ENCODE measurements around the gene PARD6G. TPM values are rescaled to one million over a fixed set of nuclear protein-coding genes. Genes with fewer than 3 reads are reported as not detected.

The PARD6G gene
- total and polyA plus RNA-seq, 2 experiments from 2014 or later, result 8.2 to 11.8 TPM

DNA sequence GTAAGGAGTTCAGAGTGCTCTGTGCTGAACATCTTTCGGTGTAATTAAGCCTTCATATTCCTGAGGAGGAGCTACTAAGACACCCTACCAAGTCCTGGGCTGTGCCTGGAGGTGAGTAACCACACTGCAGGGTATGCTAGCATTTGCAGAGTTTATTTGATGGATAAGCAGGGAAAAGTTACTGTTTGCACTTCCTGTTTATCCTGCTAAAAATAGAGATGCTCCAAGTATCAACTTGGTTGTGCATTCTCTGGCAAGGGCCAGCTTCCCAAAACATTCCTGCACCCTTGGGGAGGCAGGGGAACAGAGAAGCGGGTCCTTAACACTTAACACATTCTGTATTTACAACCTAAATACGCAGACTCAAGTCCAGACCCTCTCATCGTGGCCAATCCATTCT is 49.8 kb downstream of the PARD6G start:
- Histone ChIP-seq H3K4me1 (ENCODE audit: insufficient read depth) (peaks cover 22% of the 10 kb centered on the region), H3K27ac (peak overlapping the region; percentile 60), H3K27me3 (no peaks in the 10 kb centered on the region), H3K79me2 (no peaks in the 10 kb centered on the region), H3K9me2 (replicated peaks; ENCODE audit: insufficient read depth) (no peaks in the 10 kb centered on the region), H2AFZ (no peak overlapping the region), H3K36me3 (replicated peaks; ENCODE audit: insufficient read depth, low read depth) (no peaks in the 10 kb centered on the region), H3K4me2 (peak overlapping the region; percentile 46), H4K20me1 (ENCODE audit: insufficient read depth, poor library complexity, severe bottlenecking) (peaks cover 2% of the 10 kb centered on the region), H3K9me3 (ENCODE audit: low read depth) (no peaks in the 10 kb centered on the region), H3K4me3 (no peak overlapping the region)
- TF ChIP-seq EZH2 (IDR thresholded peaks at IDR 0.05; ENCODE audit: borderline replicate concordance) (no peak), EZH2phosphoT487 (IDR thresholded peaks at IDR 0.05; ENCODE audit: low read depth, severe bottlenecking, unreplicated experiment) (no peak)
- DNase-seq (ENCODE audit: low spot score), result no peak
- WGBS (ENCODE audit: low lambda C conversion rate, missing lambda C conversion rate), result 66% methylated on average over 4 of the region's 4 CpGs

DNA sequence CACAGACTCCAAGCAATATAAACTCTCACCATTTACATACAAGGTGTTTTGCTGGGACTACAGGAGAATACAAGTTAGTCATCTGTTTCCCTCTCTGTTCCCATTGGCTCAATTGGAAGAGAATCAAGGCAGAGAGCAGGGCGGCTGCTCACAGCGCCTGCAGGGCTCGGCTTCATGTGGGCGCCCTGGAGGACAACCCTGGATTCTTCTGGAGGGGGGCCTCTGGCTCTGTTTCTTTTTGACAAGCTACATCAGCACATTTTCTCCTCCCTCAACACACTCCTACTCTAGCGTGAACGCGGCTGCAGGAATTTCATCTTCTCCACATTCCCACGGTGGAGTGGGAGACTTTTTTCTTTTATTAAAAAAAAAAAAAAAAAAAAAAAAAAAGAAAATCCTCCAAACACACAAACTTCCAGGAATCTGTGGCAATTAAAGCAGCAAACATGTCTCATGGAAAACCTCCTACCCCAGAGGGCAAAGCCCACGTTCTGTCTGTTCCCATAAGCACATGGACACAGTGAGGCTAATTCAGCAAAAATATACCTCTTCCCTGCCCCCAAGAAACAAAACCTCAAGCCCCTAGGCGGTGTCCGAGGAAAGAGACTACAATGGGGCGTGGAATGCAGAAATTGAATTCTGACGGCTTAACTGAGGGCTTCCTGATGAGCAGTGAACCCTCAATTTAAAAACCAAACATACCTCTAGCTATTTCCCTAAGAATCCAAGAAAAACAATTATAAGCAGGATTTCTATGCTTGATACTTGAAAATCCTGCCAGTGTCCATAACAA is 50.6 kb downstream of the PARD6G start:
- Histone ChIP-seq H2AFZ (no peak overlapping the region), H3K4me3 (no peak overlapping the region), H3K36me3 (replicated peaks; ENCODE audit: insufficient read depth, low read depth) (no peaks in the 10 kb centered on the region), H3K4me2 (peak overlapping the region; percentile 46), H3K9me3 (ENCODE audit: low read depth) (no peaks in the 10 kb centered on the region), H3K27me3 (no peaks in the 10 kb centered on the region), H3K9me2 (replicated peaks; ENCODE audit: insufficient read depth) (no peaks in the 10 kb centered on the region), H3K79me2 (no peaks in the 10 kb centered on the region), H3K4me1 (ENCODE audit: insufficient read depth) (peaks cover 22% of the 10 kb centered on the region), H4K20me1 (ENCODE audit: insufficient read depth, poor library complexity, severe bottlenecking) (peaks cover 2% of the 10 kb centered on the region), H3K27ac (peak overlapping the region; percentile 60)
- WGBS (ENCODE audit: low lambda C conversion rate, missing lambda C conversion rate), result 49% methylated on average over 13 of the region's 13 CpGs
- TF ChIP-seq, protein P1, sequence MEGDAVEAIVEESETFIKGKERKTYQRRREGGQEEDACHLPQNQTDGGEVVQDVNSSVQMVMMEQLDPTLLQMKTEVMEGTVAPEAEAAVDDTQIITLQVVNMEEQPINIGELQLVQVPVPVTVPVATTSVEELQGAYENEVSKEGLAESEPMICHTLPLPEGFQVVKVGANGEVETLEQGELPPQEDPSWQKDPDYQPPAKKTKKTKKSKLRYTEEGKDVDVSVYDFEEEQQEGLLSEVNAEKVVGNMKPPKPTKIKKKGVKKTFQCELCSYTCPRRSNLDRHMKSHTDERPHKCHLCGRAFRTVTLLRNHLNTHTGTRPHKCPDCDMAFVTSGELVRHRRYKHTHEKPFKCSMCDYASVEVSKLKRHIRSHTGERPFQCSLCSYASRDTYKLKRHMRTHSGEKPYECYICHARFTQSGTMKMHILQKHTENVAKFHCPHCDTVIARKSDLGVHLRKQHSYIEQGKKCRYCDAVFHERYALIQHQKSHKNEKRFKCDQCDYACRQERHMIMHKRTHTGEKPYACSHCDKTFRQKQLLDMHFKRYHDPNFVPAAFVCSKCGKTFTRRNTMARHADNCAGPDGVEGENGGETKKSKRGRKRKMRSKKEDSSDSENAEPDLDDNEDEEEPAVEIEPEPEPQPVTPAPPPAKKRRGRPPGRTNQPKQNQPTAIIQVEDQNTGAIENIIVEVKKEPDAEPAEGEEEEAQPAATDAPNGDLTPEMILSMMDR (IDR thresholded peaks at IDR 0.05; ENCODE audit: poor library complexity), result no peak
- TF ChIP-seq EZH2phosphoT487 (IDR thresholded peaks at IDR 0.05; ENCODE audit: low read depth, severe bottlenecking, unreplicated experiment) (no peak), EZH2 (IDR thresholded peaks at IDR 0.05; ENCODE audit: borderline replicate concordance) (no peak)
- peak; percentile 58 for DNase-seq (ENCODE audit: low spot score)

DNA sequence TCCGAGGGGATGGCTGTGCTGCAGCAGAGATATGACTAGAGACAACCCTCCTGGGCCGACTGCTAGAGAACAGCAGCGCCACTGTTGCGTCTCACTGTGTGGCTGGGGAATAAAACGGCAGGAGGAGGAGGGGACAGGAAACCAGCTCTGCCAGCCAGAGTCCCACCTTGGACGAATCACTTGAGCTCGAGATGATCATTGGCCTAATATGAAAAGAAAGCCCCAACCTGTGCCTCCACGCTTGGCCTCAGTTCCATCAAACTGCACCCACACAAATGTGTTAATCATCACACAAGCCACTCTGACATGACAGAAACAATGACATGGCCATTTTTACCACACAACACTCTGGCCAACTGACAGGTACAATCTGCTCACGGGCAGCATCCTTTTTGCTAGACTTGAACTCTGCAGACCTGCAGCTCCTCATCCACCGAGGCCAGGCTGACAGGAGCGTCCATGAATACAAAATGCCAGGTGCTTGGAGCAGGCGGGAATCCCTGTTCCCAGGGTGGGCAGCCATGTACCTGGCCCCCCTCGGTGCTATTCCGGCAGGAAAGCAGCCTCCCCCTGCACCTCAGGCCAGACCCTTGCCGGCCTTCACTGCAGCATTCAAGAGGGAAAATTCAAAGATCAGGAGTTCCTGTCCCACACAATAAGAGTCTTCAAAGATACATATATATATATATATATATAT is 52.3 kb downstream of the PARD6G start:
- no peak overlapping the region for H3K27ac ChIP-seq
- peaks cover 2% of the 10 kb centered on the region for H4K20me1 ChIP-seq (ENCODE audit: insufficient read depth, poor library complexity, severe bottlenecking)
- no peaks in the 10 kb centered on the region for H3K9me3 ChIP-seq (ENCODE audit: low read depth)
- DNase-seq (ENCODE audit: low spot score), result no peak
- H3K27me3 ChIP-seq, result no peaks in the 10 kb centered on the region
- no peak overlapping the region for H2AFZ ChIP-seq
- no peaks in the 10 kb centered on the region for H3K79me2 ChIP-seq
- no peak overlapping the region for H3K4me3 ChIP-seq
- peaks cover 16% of the 10 kb centered on the region for H3K4me1 ChIP-seq (ENCODE audit: insufficient read depth)
- no peaks in the 10 kb centered on the region for H3K9me2 ChIP-seq (replicated peaks; ENCODE audit: insufficient read depth)
- no peak overlapping the region for H3K4me2 ChIP-seq
- TF ChIP-seq EZH2phosphoT487 (IDR thresholded peaks at IDR 0.05; ENCODE audit: low read depth, severe bottlenecking, unreplicated experiment) (no peak), EZH2 (IDR thresholded peaks at IDR 0.05; ENCODE audit: borderline replicate concordance) (no peak)
- TF ChIP-seq, protein P1 (IDR thresholded peaks at IDR 0.05; ENCODE audit: poor library complexity), result no peak
- no peaks in the 10 kb centered on the region for H3K36me3 ChIP-seq (replicated peaks; ENCODE audit: insufficient read depth, low read depth)
- 87% methylated on average over 15 of the region's 15 CpGs for WGBS (ENCODE audit: low lambda C conversion rate, missing lambda C conversion rate)

DNA sequence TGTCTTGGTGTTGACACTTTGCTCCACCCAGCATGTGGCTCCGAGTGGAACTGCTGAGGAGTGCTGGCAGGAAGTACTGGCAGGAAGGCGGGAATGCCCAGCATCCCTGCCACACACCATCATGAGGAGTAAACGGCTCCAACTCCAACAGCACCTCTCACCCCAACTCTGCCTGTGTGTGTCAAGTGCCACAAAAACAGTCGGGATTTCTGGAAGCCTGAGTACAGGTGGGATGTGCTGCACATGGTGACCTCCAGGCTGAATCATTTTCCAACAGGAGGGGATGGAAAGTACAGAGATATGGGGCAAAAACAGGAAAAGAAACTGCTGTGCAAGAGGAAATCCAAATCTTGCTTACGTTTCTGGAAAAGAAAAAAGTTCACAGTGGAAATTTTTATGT is 53.6 kb downstream of the PARD6G start:
- no peak overlapping the region for H3K27ac ChIP-seq
- 79% methylated on average over 5 of the region's 5 CpGs for WGBS (ENCODE audit: low lambda C conversion rate, missing lambda C conversion rate)
- no peak for DNase-seq (ENCODE audit: low spot score)
- H3K4me3 ChIP-seq, result no peak overlapping the region
- H2AFZ ChIP-seq, result no peak overlapping the region
- H3K9me2 ChIP-seq (replicated peaks; ENCODE audit: insufficient read depth), result no peaks in the 10 kb centered on the region
- no peaks in the 10 kb centered on the region for H3K9me3 ChIP-seq (ENCODE audit: low read depth)
- H3K36me3 ChIP-seq (replicated peaks; ENCODE audit: insufficient read depth, low read depth), result no peaks in the 10 kb centered on the region
- no peak overlapping the region for H3K4me2 ChIP-seq
- H3K4me1 ChIP-seq (ENCODE audit: insufficient read depth), result peaks cover 13% of the 10 kb centered on the region
- H4K20me1 ChIP-seq (ENCODE audit: insufficient read depth, poor library complexity, severe bottlenecking), result peaks cover 2% of the 10 kb centered on the region
- TF ChIP-seq, protein P1 (IDR thresholded peaks at IDR 0.05; ENCODE audit: poor library complexity), result no peak
- no peak for TF ChIP-seq EZH2 (IDR thresholded peaks at IDR 0.05; ENCODE audit: borderline replicate concordance)
- TF ChIP-seq EZH2phosphoT487 (IDR thresholded peaks at IDR 0.05; ENCODE audit: low read depth, severe bottlenecking, unreplicated experiment), result no peak
- no peaks in the 10 kb centered on the region for H3K79me2 ChIP-seq
- no peaks in the 10 kb centered on the region for H3K27me3 ChIP-seq
